Dendritic cell treated with granulocyte-macrophage colony-stimulating factor and Interleukin-4, amounts not matched to agents 40 ng/mL and 50 ng/mL, for 4 days (primary cell): ENCODE results near the gene AHRR.
"Not testable (repeated sequence)": the region's sequence is repeated elsewhere in the genome, so short reads cannot be mapped to it uniquely, and the experiment has no call there.

ENCODE experiments used
- H3K27ac Mint-ChIP-seq: one replicate; pipeline ENCODE4 v1.8.0; 2022; ENCODE audit warnings: mild to moderate bottlenecking, mixed read lengths
- H3K27me3 Mint-ChIP-seq: one replicate; pipeline ENCODE4 v1.8.0; 2022; ENCODE audit warnings: mild to moderate bottlenecking, mixed read lengths
- H3K36me3 Mint-ChIP-seq: one replicate; pipeline ENCODE4 v1.8.0; 2022; ENCODE audit warnings: low read depth, mixed read lengths
- H3K4me1 Mint-ChIP-seq: one replicate; pipeline ENCODE4 v1.8.0; 2022; ENCODE audit warnings: low read depth, mixed read lengths
- H3K4me3 Mint-ChIP-seq: one replicate; pipeline ENCODE4 v1.8.0; 2022; ENCODE audit warnings: mild to moderate bottlenecking, moderate library complexity, mixed read lengths
- H3K9me3 Mint-ChIP-seq: one replicate; pipeline ENCODE4 v1.8.0; 2022; ENCODE audit warnings: mixed read lengths
- intact Hi-C: fragments of 100-400 bp; cut with micrococcal nuclease; formaldehyde crosslinking; loops from one replicate; pipeline ENCODE4 v1.15.0; 2022

The AHRR gene

DNA sequence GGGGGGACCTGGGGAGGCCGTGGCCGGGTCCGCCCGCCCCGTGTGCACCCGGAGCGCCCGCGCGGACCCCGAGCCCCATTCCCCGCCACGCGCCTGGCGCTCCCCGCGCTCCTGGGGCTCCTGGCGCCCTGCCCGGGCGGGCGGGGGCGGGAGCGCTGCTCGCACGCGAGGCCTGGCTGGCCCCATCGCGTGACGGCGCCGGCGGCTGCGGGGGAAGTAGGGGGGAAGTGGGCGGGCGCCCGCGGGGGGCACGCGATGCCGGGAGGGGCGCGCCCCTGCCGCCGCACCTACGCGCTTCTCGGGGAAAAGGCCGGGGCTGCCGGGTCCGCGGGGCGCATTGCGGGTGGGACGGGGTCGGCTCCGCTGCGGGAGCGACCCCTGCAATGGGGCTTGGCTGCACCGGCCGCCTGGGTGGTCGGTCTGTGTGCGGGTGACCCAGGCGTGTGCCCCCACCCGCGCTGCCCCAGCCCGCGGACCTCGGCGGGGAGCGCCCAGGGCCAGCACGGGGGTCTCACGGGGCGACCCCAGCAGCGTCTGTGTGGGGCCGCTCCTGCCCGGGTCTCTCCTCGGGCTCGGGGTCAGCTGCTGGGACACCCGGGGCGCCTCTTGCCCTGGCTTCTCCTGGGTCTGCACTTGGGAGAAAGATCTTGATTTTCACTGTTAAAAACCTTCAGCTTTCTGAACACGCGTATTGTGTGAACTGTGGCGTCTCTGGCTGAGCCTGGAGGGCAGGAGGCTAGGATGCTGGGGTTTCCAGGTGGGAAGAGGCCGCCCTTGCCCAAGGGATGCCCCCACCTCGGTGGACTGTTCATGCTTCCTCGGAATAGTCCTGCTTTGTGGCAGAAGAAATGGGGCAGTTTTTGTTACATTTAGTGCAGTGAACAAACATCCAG lies 52.4 kb downstream of the AHRR start:
- intact Hi-C loops: loop anchor here (1.0 kb wide), 1 partner anchor 25 kb away; no protein-coding TSS in a partner anchor
- peaks cover 84% of the 10 kb centered on the region for H3K36me3 Mint-ChIP-seq
- H3K27ac Mint-ChIP-seq: peak overlapping the region; percentile 88
- no peaks in the 10 kb centered on the region for H3K9me3 Mint-ChIP-seq
- H3K4me1 Mint-ChIP-seq: peaks cover 89% of the 10 kb centered on the region
- peak overlapping the region; percentile 58 for H3K4me3 Mint-ChIP-seq
- H3K27me3 Mint-ChIP-seq: no peaks in the 10 kb centered on the region

DNA sequence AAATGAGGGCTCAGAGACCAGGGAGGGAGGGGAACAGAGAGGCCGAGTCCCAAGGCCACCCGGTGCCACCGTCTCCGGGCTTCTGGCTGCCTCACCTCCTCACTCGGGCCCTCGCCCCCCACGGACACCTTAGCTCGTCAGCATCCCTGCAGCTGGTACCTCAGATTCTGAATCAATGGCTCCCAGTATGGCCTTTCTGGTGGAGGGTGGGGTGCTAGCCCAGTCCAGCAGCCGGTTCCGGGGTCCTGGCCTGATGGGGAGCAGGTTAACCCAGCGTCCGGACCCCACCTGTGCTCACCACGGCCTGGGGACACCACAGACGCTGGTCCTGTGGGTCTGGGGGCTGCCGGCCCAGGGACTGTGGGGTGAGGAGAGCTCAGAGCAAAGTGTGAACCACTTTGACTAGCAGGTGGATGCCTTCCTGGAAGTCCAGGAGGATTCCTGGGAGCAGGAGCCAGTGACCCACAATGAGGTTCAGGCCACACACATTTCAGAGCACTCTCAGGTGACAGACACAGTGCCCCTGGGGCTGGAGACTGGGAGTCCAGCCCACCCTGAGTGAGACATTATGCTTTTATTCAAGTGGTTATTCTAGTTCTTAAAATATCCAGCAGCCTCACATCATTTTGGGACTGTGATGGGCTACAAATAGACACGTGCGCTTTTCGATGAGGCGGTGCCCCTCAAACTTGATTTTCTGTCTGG lies 53.3 kb downstream of the AHRR start:
- intact Hi-C loops: loop anchor here (1.0 kb wide), 1 partner anchor 25 kb away; no protein-coding TSS in a partner anchor
- no peaks in the 10 kb centered on the region for H3K27me3 Mint-ChIP-seq
- H3K36me3 Mint-ChIP-seq: peaks cover 87% of the 10 kb centered on the region
- peak overlapping the region; percentile 88 for H3K27ac Mint-ChIP-seq
- H3K4me1 Mint-ChIP-seq: peaks cover 87% of the 10 kb centered on the region
- no peaks in the 10 kb centered on the region for H3K9me3 Mint-ChIP-seq
- H3K4me3 Mint-ChIP-seq: peak overlapping the region; percentile 58

DNA sequence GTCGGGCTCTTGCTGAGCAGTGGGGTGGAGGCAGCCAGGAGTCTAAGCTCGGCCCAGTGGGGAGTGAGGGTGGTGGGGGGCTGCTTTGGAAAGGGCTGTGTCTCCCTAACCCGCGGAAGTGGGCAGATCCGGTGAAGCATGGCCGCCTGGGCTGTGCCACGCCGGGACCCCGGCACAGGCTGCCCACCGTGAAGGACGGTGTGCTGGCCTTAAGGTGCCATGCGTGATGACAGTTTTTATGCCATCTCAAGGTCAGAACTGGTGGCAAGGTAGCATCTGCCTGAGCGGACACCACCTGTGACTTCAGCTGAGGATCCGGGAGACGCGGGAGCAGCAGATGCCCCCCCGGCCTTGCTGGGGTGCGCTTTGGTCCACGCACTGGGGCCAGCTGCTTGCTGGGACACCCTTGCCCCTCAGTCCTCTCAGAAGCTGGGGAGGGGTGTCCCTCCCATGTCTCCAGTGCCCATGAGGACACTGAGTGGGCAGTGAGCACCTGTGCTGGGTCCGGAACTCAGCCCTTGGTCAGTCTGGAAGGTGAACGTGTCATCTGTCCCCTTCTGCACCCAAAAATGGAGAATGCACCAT lies 53.9 kb downstream of the AHRR start:
- Mint-ChIP-seq H3K27me3 (no peaks in the 10 kb centered on the region), H3K36me3 (peaks cover 82% of the 10 kb centered on the region), H3K27ac (peak overlapping the region; percentile 88), H3K4me3 (no peak overlapping the region), H3K9me3 (no peaks in the 10 kb centered on the region), H3K4me1 (peaks cover 82% of the 10 kb centered on the region)
- intact Hi-C loops: no loop called here

DNA sequence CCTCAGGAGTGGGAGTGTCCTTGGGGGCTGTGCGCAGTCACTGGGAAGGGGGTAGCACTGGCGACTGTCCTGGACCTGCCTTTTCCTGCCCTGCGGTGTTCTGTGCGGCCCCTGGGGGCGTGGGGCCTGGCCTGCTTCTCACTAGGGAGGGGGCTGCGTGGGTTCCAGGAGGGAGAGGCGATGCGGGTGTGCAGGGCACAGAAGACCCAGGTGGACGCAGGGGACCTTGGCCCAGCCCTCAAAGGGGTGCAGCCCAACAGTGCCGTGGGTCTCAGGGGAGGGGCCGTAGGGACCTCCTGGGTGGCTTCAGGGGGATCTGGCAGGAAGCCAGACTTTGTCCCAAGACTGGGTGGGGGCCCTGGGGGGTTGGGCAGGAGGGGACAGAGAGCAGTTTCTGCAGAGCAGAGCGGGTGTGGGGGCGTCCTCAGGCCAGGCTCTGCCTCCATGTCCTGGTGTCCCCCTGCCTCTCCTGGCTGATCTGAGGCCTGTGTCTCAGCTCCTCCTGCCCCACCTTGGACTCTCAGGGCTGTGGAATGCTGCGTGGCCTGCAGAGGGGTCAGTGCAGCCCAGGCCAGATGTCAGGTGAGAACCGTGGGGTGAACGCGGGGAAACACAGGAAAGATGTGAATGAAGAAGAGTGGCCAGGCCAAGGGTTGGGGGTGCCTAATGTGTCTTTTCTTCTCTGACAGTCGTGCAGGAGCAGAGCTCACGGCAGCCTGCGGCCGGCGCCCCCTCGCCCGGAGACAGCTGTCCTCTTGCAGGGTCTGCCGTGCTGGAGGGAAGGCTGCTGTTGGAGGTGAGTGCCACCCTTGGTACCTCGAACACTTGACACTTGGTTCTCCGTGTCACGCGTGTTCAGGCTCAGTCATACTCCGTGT lies 54.6 kb downstream of the AHRR start:
- peaks cover 81% of the 10 kb centered on the region for H3K4me1 Mint-ChIP-seq
- no peaks in the 10 kb centered on the region for H3K9me3 Mint-ChIP-seq
- peaks cover 76% of the 10 kb centered on the region for H3K36me3 Mint-ChIP-seq
- no peak overlapping the region for H3K4me3 Mint-ChIP-seq
- no peaks in the 10 kb centered on the region for H3K27me3 Mint-ChIP-seq
- intact Hi-C loops: no loop called here
- H3K27ac Mint-ChIP-seq: peak overlapping the region; percentile 88

DNA sequence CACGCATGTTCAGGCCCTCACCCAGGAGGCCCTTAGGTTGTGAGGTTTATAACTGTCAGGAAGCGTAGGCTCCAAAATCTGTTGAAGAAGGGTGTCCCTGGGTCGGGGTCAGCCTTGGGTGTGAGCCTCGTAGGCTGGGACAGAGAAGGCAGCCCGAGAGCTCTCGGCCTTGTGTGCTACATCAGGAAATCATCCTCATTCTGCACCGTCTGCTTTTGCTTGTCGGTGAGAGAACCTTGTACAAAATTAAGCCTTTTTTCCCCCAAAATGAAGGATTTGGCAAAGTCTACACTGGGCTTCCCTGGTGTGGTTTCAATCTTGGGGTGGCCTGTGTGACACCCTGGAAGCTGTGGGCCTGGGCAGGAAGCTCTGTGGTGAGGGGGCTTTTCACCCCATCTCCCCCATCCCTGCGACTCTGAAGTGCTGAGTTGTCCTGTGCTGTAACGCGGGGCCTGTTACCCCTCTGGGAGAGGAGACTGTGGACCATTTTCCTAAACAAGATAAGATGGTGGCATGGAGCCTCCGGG lies 55.3 kb downstream of the AHRR start:
- intact Hi-C loops: no loop called here
- Mint-ChIP-seq H3K27me3 (no peaks in the 10 kb centered on the region), H3K4me1 (peaks cover 81% of the 10 kb centered on the region), H3K27ac (peak overlapping the region; percentile 88), H3K36me3 (peaks cover 76% of the 10 kb centered on the region), H3K4me3 (no peak overlapping the region), H3K9me3 (no peaks in the 10 kb centered on the region)

DNA sequence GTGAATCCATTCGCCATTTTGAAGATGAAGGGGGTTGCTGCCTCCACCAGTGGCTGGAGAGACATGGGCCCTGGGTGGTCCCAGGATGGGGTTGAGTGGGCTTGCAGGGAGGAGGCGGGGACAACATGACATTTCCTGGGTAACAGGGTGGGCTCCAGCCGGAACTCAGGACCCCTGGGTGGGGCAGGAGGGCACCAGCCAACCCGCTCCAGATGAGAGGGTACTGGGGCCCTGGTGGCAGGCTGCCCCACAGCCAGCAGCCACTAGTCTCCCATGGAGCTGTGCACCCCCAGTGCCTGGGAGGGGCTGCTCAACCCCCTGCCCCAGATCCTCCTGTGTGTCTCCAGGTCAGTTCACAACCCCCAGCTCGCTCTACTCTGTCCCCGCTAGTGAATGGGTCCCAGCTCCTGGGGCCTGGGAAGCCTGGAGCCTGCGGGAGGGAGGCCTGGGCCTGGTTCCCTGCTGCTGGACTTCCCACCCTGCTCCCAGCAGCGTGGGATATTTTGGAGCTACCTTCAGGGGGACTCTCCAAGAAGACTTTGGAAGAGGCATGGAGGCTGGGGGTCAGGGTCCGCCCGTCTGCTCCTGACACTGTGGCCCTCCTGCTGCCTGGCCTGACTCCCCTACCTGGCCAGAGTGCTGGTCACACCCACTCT lies 55.9 kb downstream of the AHRR start:
- Mint-ChIP-seq H3K4me3 (no peak overlapping the region), H3K27ac (peak overlapping the region; percentile 88), H3K27me3 (no peaks in the 10 kb centered on the region), H3K9me3 (no peaks in the 10 kb centered on the region), H3K4me1 (peaks cover 81% of the 10 kb centered on the region), H3K36me3 (peaks cover 76% of the 10 kb centered on the region)
- intact Hi-C loops: no loop called here

DNA sequence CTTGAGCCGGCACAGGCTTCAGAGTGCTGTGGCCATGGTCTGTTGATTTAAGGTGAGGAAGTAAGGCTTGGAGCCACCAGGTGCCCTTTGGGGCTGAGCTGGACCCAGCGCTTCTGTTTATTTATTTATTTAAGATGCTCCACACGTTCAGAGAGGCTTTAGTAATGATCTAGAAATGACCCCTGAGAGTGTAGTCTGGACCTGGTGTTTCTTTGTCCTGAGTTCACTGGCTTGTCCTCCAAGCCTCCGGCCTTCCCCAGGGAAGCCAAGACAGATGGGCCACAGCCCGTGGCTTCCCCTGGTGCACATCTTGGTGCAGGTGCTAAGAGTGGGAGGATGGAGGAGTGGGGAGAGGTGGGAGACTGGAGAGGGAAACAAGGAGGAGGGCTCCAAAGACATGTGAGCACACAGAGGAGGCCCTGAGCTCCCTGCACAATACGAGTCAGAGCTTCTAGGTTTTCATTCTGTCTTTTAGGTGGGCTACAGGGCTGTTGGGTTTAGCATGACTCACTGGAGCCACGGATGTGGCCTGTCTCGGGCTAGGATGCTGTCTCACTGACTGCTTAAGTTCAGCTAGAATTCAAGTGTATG lies 56.9 kb downstream of the AHRR start:
- Mint-ChIP-seq H3K27ac (peak overlapping the region; percentile 88), H3K4me1 (peaks cover 74% of the 10 kb centered on the region), H3K27me3 (no peaks in the 10 kb centered on the region), H3K36me3 (peaks cover 74% of the 10 kb centered on the region), H3K4me3 (no peak overlapping the region), H3K9me3 (no peaks in the 10 kb centered on the region)
- intact Hi-C loops: no loop called here

DNA sequence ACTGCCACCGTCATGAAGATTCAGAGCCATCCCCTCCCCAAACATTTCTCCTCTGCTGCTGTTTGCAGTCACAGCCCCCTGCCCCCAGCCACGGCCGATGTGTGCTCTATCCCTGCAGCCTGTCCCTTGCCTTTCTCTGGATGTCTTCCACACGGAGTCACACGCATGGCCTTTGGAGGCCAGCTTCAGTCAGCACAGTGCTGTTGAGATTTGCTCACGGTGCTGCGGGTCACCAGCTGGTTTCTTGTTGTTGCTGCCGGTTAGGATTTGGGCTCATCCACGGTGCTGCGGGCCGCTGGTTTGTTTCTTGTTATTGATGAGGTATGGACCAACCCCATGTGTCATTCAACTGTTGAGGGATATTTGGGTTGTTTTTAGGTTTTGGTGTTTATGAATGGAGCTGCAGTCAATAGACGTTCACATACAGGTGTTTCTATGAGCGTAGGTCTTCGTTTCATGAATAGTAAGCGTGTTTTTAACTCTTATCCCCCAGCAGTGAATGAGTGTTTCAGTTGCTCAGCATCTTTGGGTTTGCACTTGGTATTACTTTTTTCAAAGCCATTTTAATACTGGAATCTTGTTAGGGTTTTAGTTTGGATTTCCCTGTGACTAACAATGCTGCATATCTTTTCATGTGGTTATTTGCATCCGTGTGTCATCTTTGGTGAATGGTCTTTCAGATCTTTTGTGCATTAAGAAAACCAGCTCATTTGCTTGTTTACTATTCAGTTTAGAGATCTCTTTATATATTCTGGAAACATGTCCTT lies 57.6 kb downstream of the AHRR start:
- Mint-ChIP-seq H3K9me3 (no peaks in the 10 kb centered on the region), H3K27ac (peak overlapping the region; percentile 88), H3K27me3 (no peaks in the 10 kb centered on the region), H3K36me3 (peaks cover 82% of the 10 kb centered on the region), H3K4me3 (no peak overlapping the region), H3K4me1 (peaks cover 75% of the 10 kb centered on the region)
- intact Hi-C loops: no loop called here

DNA sequence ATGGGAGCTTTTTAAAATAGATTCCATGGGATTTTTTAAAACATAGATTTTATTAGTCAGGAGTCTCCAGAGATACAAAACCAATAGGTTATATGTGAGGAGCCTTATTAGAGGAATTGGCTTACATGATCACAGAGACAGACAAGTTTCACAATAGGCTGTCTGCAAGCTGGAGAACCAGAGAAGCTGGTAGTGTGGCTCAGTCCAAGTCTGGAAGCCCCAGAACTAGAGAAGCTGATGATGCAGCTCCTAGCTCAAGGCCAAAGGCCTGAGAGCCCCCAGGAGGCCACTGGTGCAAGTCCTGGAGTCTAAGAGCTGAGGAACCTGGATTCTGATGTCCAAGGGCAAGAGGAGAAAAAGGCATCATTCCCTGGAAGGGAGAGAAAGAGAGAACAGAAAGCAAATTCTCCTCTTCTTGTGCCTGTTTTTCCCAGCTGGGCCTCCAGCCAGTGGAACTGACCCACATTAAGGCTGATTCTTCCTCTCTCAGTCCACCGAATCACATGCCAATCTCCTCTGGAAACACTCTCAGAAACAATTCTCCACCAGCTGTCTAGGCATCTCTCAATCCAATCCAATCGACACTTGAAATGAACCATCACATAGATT lies 59.3 kb downstream of the AHRR start:
- Mint-ChIP-seq H3K4me1 (peaks cover 71% of the 10 kb centered on the region), H3K36me3 (peaks cover 86% of the 10 kb centered on the region), H3K27me3 (no peaks in the 10 kb centered on the region), H3K4me3 (no peak overlapping the region), H3K27ac (peak overlapping the region; percentile 82), H3K9me3 (peaks cover 6% of the 10 kb centered on the region)
- intact Hi-C loops: no loop called here

DNA sequence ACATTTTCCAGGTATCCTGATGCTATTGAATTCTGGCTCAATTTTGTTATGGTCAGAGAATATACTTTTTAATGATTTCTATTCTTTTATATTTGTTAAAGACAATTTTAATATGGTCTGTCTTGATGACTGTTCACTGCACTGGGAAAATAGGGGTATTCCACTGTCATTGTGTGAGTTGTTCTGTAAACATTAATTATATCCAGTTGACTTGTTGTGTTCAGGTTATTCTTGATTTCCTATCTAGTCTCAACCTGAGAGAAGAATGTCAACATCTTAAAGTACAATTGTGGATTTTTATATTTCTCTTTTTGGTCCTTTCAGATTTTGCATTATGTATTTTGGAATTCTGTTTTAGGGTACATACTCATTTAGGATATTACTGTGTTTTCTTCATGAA lies 61.6 kb downstream of the AHRR start:
- H3K9me3 Mint-ChIP-seq: peaks cover 10% of the 10 kb centered on the region
- H3K36me3 Mint-ChIP-seq: peaks cover 86% of the 10 kb centered on the region
- H3K4me1 Mint-ChIP-seq: peaks cover 72% of the 10 kb centered on the region
- H3K27me3 Mint-ChIP-seq: no peaks in the 10 kb centered on the region
- no peak overlapping the region for H3K4me3 Mint-ChIP-seq
- H3K27ac Mint-ChIP-seq: no peak overlapping the region
- intact Hi-C loops: no loop called here

DNA sequence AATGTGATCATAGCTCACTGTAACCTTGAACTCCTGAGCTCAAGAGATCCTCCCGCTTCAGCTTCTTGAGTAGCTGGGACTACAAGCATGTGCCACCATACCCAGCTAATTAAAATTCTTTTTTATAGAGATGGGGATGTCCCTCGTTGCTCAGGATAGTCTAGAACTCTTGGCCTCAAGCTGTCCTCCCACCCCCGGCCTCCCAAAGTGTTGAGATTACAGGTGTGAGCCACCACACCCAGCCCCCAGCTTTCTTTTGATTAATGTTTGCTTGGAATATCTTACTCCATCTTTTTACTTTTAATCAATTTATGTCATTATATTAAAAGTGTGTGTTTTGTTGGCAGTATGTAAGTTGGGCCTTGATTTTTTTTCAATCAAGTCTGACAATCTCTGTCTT lies 62.1 kb downstream of the AHRR start:
- Mint-ChIP-seq H3K36me3 (peaks cover 86% of the 10 kb centered on the region), H3K27me3 (no peaks in the 10 kb centered on the region), H3K4me3 (no peak overlapping the region), H3K27ac (no peak overlapping the region), H3K9me3 (peaks cover 10% of the 10 kb centered on the region), H3K4me1 (peaks cover 73% of the 10 kb centered on the region)
- intact Hi-C loops: no loop called here

DNA sequence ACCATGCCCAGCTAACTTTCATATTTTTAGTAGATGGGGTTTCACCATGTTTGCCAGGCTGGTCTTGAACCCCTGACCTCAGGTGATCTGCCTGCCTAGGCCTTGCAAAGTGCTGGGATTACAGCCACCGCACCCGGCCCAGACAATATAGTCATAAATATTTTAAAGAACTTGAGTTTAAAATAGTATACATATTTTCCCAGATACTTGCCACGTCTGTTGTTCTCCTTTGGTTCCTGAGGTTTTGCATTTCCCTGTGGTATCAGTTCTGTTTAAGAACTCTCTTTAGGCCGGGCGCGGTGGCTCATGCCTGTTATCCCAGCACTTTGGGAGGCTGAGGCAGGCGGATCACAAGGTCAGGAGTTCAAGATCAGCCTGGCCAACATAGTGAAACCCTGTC lies 63.1 kb downstream of the AHRR start:
- peak overlapping the region; percentile 30 for H3K27ac Mint-ChIP-seq
- intact Hi-C loops, H3K27me3 Mint-ChIP-seq, H3K4me3 Mint-ChIP-seq: not testable (repeated sequence)
- peaks cover 10% of the 10 kb centered on the region for H3K9me3 Mint-ChIP-seq
- peaks cover 86% of the 10 kb centered on the region for H3K36me3 Mint-ChIP-seq
- H3K4me1 Mint-ChIP-seq: peaks cover 73% of the 10 kb centered on the region
